H1 (cell line): ENCODE measurements around the gene RTL5. TPM values are rescaled to one million over a fixed set of nuclear protein-coding genes. Genes with fewer than 3 reads are reported as not detected.

Experiments used
- CHD7 ChIP-seq: fragments of 300-600 bp; sonication (generic); IDR thresholded peaks from 2 replicates; pipeline ENCODE4 v1.7.1; 2012; ENCODE audit warnings: low read length, moderate library complexity, mild to moderate bottlenecking, inconsistent platforms; ENCODE audit not compliant: insufficient replicate concordance
- CTBP2 ChIP-seq: IDR thresholded peaks from 2 replicates; pipeline ENCODE4 v1.7.0; 2011; ENCODE audit warnings: borderline replicate concordance, mild to moderate bottlenecking, moderate library complexity, mixed read lengths, low read length; ENCODE audit not compliant: insufficient read depth, insufficient read length
- polyA plus RNA-seq, 7 experiments: library from polyadenylated mRNA; depleted of rRNA in 3 of 7; stranded (reverse) in 5 of 7; unstranded in 2 of 7; fragments of >200 nt in 5 of 7; fragments of 200-250 nt in 2 of 7; gene quantifications; 1 replicate in 5 of 7; 2 replicates in 1 of 7; 4 replicates in 1 of 7; pipeline versions ENCODE4 v1.2.1 to v1.2.3, GENCODE V29; 2011 to 2013; ENCODE audit warnings: missing spikeins in 2 of 7, mixed read lengths in 2 of 7
- total RNA-seq: library from RNA; stranded (reverse); fragmentation: NEBNext Ultra II Directional; extraction: Animal tissue kit (Norgen Biotek cat#: 25700); gene quantifications from 2 replicates; pipeline ENCODE4 v1.2.1, GENCODE V29; 2021

The RTL5 gene
- total and polyA plus RNA-seq, 2 of the 8 experiments (the other 6 are each of a cell fraction or from before 2014, with no cell fraction given) = 0.57 to 1.9 TPM

- TF ChIP-seq CHD7 (no peak), CTBP2 (no peak)
These were observed 29.0 kb downstream of the RTL5 start (continued) for GRCh38 chrX:72102760-72103159.
